Measurements from ENCODE around the gene ACCS. TPM values are rescaled to one million over a fixed set of nuclear protein-coding genes. Genes with fewer than 3 reads are reported as not detected.

Gene ACCS
- total RNA-seq, 1 experiment from 2014 or later: 5.9 TPM

DNA sequence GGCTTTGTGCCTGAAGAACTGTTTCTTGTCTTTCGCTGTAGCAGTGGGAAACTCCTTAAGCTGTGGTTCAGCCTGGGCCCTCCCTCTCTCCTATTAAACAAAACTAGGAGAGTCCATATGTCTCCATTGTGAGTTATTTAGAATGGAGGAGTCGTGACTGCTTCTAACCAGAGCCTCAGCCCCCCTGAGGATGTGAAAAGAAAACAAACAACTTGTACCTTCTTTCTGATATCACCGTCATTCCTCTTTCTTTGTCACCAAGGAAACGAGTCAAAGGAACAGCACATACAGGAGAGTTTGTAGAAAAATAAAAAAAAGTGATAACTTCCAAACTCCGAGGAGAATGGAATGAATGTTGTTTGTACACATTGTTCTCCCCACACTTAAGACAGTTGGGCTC is 17.8 kb downstream of the ACCS start:
- DNase-seq (ENCODE audit: extremely low read depth, low read depth): no peak

- DNase-seq (ENCODE audit: extremely low read depth, low read depth): no peak
These were observed 19.3 kb downstream of the ACCS start for GRCh38 chr11:44085330-44085729.

GRCh38 chr11:44088377-44088776 is 22.3 kb downstream of the ACCS start:
- DNase-seq (ENCODE audit: extremely low read depth, low read depth): no peak

GRCh38 chr11:44088871-44089270 is 22.8 kb downstream of the ACCS start:
- DNase-seq (ENCODE audit: extremely low read depth, low read depth): no peak

DNA sequence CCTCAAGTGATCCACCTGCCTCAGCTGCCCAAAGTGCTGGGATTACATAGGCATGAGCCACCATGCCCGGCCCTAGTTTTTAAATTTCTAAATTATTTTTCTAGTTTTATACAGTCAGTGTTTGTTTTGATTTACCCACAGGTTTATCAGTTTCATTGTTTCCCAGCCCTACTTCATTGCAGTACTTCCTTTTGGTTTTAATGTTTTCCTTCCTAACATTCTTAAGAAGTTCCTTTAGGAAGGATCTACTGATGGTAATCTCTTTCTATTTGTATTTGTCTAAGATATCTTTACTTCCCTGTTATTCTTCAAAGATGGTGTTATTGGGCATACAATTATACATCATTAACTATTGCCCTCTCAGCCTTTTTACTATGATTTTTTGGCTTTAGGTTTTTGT is 24.5 kb downstream of the ACCS start:
- DNase-seq (ENCODE audit: extremely low read depth, low read depth): no peak

DNA sequence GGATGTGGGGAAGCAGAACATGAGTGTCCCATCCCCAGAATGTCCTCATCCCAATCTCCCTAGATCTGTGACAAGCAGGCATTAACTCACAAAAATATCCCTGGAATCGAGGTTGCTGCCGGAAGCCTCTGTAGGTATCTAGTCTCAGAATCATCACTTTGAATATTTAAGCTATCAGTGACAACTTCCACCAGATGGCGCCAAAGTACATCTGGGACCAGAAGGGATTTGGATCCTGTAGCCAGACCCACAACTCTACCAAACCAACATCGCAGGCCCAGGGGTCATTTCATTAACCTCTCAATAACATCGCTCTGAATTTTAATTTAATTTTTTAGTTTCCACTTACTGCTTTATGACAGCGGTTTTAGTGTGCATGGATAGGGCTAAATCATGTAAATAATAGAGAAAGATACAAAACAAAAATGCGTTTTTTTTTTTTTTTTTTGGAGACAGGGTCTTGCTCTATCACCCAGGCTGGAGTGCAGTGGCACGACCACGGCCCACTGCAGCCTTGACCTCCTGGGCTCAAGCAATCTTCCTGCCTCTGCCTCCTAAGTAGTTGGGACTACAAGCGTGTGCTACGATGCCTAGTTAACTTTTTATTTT is 28.3 kb downstream of the ACCS start:
- peak; percentile 75 for DNase-seq (ENCODE audit: extremely low read depth, low read depth)

DNA sequence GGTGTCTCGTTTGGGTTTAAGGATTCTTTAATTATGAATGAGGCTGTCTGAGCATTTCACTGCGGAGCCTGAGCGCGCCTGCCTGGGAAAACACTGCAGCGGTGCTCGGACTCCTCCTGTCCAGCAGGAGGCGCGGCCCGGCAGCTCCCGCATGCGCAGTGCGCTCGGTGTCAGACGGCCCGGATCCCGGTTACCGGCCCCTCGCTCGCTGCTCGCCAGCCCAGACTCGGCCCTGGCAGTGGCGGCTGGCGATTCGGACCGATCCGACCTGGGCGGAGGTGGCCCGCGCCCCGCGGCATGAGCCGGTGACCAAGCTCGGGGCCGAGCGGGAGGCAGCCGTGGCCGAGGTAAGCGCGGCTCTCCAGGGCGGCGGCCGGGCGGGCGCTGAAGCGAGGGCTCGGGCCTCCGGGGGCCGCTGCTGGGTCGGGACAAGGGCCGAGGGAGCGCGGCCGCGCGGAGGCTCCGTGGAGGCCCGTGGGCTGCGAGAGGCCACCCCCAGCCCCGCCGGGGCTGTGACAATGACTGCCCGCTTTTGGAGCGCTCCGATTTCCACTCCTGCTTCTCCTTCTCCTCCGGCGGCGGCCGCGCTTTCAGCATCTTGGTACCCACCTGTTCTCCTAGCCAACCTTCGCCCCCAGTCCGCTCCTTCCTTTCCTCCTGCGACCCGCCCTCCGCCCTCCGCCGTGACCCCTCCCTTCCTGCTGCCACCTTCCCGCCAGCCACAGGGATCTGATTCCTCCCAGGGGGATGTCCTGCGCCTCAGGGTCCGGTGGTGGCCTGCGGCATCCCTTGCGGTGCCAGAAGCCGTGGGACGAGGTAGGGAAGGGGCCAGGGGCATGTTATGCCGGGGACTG is 29.7 kb downstream of the ACCS start, which contains the start of gene EXT2:
Gene EXT2, plus strand, starts transcription at position 173 of the 854 bp plus-strand sequence. CDS start 12,035 bp downstream, outside the sequence.
- peak; percentile 64 for DNase-seq (ENCODE audit: extremely low read depth, low read depth)

GRCh38 chr11:44096360-44097185 is 30.5 kb downstream of the ACCS start:
- no peak for DNase-seq (ENCODE audit: extremely low read depth, low read depth)

GRCh38 chr11:44097821-44098220 is 31.8 kb downstream of the ACCS start:
- no peak for DNase-seq (ENCODE audit: extremely low read depth, low read depth)

GRCh38 chr11:44101098-44101497 is 35.0 kb downstream of the ACCS start:
- no peak for DNase-seq (ENCODE audit: extremely low read depth, low read depth)

DNA sequence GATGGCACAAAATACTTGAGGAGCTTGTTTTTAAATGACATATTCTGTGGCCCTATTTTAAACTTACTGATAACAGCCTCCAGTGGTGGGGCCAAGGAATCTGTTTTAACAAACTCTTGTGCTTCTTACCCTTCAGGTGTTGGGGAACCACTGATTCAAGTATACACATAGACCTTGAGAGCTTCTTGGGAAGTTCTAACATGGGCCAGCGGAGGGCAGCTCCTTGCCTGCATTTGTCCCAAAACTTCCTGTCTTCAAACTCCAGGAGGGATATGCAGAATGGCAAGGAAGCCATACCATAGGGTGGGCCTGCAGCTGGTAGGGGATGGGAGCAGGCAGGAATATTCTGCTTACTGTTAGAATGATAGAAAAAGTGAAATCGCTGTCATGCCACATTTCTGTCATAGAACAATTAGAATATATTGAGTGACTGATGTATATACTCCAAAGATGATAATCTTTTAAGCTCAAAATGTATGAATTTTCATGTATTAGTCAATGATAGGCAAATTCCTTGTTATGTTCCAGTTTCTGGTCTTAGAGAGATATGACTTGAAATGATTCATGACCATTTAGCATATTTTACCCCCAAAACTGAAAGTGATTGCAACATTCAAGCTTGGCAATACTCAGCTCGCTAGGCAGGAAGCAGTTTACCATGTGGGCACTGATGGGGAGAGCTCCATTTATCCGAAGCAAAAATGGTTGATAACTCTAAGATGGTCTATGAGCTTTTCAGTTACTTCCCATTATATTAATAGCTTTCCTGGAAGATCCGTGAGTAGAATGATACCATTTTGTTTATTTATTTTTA is 38.6 kb downstream of the ACCS start:
- DNase-seq (ENCODE audit: extremely low read depth, low read depth): no peak

- no peak for DNase-seq (ENCODE audit: extremely low read depth, low read depth)
These were observed 42.2 kb downstream of the ACCS start for GRCh38 chr11:44108260-44108659.

DNA sequence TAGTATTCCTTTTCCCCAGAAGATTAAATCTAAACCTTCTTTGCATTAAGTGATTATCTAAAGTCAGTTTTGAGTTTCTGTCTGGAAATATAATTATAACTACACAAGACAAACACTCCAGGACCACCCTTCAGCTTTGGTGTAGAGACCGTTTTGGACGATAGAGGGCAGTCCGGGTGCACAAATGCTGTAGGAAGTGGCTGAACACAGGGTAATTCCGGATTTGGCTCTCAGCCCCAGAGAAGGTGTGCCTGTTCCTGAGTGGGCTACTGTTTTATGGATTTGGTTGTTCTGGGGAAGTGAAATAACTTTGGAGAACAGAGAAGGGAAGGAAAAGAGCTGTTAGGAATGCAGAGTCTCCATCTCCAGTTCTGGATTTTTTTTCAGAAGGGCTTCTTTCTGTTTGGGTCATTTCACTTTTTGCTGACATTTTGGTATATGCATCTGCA is 44.2 kb downstream of the ACCS start:
- peak; percentile 24 for DNase-seq (ENCODE audit: extremely low read depth, low read depth)

GRCh38 chr11:44112091-44112821 is 46.2 kb downstream of the ACCS start:
- DNase-seq (ENCODE audit: extremely low read depth, low read depth): no peak

DNA sequence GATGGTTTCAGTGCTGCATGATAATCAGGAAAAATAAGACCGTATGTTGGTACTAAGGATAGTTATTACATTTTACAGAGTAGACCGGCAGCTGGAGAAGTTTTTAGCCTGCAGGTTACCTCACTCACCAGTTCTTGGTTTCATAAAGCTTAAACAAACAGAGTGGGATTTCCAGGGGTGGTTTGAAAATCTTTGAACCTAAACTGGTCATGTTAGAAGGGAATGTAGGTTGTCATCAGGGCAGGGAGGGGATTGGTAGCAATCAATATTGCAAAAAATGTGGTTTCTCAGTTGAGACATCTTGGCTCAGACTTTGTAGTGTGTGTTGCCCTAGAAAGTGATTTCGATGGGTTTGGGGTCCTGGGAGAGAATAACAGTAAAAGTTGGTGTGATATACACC is 46.9 kb downstream of the ACCS start:
- DNase-seq (ENCODE audit: extremely low read depth, low read depth): no peak

DNA sequence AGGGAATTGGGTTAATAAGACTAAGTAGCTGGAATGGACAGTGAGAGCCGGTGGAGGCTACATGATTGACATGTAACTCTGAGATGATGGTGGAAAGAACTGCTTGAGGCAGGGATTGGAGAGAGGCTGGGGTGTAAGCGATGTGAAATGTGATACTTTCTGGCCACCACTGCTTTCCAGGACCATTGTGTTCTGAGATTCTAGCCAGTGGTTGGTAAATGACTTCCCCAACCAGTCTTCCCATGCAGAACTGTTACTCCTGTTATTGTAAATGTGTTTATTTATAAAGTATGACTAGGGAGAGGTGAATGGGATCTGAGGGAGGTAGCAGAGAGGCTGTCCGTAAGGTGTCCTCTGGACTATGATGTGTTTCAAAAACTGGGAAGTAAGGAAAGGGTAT is 47.5 kb downstream of the ACCS start:
- DNase-seq (ENCODE audit: extremely low read depth, low read depth): no peak

GRCh38 chr11:44116234-44116830 is 50.3 kb downstream of the ACCS start:
- DNase-seq (ENCODE audit: extremely low read depth, low read depth): no peak

DNA sequence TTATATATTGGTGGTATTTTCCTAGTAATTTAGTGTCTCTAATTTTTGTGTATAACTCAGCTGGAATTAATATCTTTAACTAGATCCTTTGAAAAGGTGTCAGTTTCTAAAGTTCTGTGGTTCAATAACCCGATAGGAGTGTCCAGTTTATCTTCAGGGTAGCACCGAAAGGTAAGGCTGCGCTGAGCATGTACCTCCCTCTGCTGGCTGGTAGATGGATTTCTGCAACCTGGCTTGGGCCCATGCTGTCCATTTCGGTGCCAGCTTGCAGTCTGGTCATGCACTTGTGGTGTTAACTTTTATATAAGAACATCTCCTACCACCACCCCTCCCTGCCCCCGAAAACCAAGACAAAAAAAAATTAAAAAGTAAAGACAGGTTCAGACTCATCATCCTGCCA is 54.1 kb downstream of the ACCS start:
- no peak for DNase-seq (ENCODE audit: extremely low read depth, low read depth)

DNA sequence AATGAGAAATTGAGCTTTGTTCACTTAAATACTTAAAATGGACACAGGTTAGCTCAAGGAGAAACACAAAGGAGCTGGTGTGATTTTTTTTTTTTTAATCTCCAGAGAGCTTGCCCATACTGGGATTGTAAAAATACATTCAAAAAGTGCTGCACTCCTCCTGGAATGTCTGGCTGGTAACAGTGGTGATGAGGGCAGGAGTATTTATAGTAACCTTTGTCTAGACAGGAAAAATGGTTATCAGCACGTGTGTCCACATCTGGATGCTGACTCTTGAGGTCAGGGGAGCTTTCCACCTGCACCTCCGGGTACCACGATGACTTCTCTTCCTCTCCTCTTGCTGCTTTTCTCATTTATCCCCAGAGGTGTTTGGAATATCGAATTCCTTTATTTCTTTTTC is 59.5 kb downstream of the ACCS start:
- no peak for DNase-seq (ENCODE audit: extremely low read depth, low read depth)

All from NCI-H460 (cell line).